OCI-LY7 (cell line): ENCODE data around the gene LRRC8E. TPM values are rescaled to one million over a fixed set of nuclear protein-coding genes. Genes with fewer than 3 reads are reported as not detected.

ENCODE experiments used
- BruUV-seq: library from RNA; stranded (reverse); fragments of 400-500 nt; replicated peaks from 2 replicates; lab custom pipeline; 2021; lab: Mats Ljungman, UMichigan
- CTCF ChIA-PET: fragments of 300-600 bp; sonication (Branson Sonifier 250); formaldehyde crosslinking; loops from one replicate; lab custom pipeline; 2022; ENCODE audit warnings: antibody characterized with exemption; ENCODE audit not compliant: unreplicated experiment; lab: Charles Lee
- POLR2A ChIA-PET: fragments of 300-600 bp; sonication (Branson Sonifier 250); formaldehyde crosslinking; loops from one replicate; lab custom pipeline; 2022; ENCODE audit warnings: antibody characterized with exemption; lab: Charles Lee
- DNase-seq: peaks from one replicate; pipeline ENCODE4 v3.0.0-alpha.2; 2015; ENCODE audit warnings: low spot score
- H2AFZ ChIP-seq: fragments of 200-600 bp; sonication (generic), shearing (Covaris generic); 2 replicates; pipeline ENCODE4 v1.6.1; 2014; ENCODE audit warnings: mild to moderate bottlenecking, antibody characterized with exemption, low read length, moderate library complexity
- H3K27ac ChIP-seq: fragments of 200-600 bp; sonication (generic); 2 replicates; pipeline ENCODE4 v1.5.1; 2014; ENCODE audit warnings: mixed run types, low read depth, mild to moderate bottlenecking, moderate library complexity, low read length, inconsistent platforms; ENCODE audit not compliant: poor library complexity, severe bottlenecking
- H3K36me3 ChIP-seq: fragments of 200-600 bp; sonication (generic); 2 replicates; pipeline ENCODE4 v1.6.1; 2014; ENCODE audit warnings: mild to moderate bottlenecking, antibody characterized with exemption, low read length, moderate library complexity, mixed read lengths; ENCODE audit not compliant: insufficient read depth
- H3K4me1 ChIP-seq: fragments of 200-600 bp; sonication (generic); 2 replicates; pipeline ENCODE4 v1.5.1; 2014; ENCODE audit warnings: mild to moderate bottlenecking, low read length; ENCODE audit not compliant: insufficient read depth, poor library complexity, severe bottlenecking
- H3K4me2 ChIP-seq: fragments of 200-600 bp; sonication (generic); 2 replicates; pipeline ENCODE4 v1.6.1; 2014; ENCODE audit warnings: mild to moderate bottlenecking, low read length
- H3K4me3 ChIP-seq: fragments of 200-600 bp; sonication (generic); 2 replicates; pipeline ENCODE4 v1.5.1; 2014; ENCODE audit warnings: mild to moderate bottlenecking, low read depth, low read length; ENCODE audit not compliant: poor library complexity, severe bottlenecking
- H3K79me2 ChIP-seq: fragments of 200-600 bp; sonication (generic); 2 replicates; pipeline ENCODE4 v1.6.1; 2016; ENCODE audit warnings: low read depth, mild to moderate bottlenecking, low read length, moderate library complexity, mixed read lengths; ENCODE audit not compliant: insufficient read depth
- H3K9me2 ChIP-seq: fragments of 200-600 bp; sonication (generic); 2 replicates; pipeline ENCODE4 v1.6.1; 2016; ENCODE audit warnings: mild to moderate bottlenecking, low read length, mixed read lengths; ENCODE audit not compliant: insufficient read depth
- H3K9me3 ChIP-seq: fragments of 200-600 bp; sonication (generic); 2 replicates; pipeline ENCODE4 v1.6.1; 2014; ENCODE audit warnings: mild to moderate bottlenecking, mixed run types, low read length, mixed read lengths
- H4K20me1 ChIP-seq: fragments of 200-600 bp; sonication (generic); 2 replicates; pipeline ENCODE4 v1.6.1; 2014; ENCODE audit warnings: mild to moderate bottlenecking, antibody characterized with exemption, low read length, moderate library complexity, mixed read lengths; ENCODE audit not compliant: insufficient read depth
- EZH2phosphoT487 ChIP-seq: fragments of 200-600 bp; sonication (generic); IDR thresholded peaks from 2 replicates; pipeline ENCODE4 v1.6.1; 2018; ENCODE audit warnings: low read depth, borderline replicate concordance, mild to moderate bottlenecking, mixed run types, antibody characterized with exemption, low read length, moderate library complexity, mixed read lengths
- intact Hi-C: fragments of 100-400 bp; cut with micrococcal nuclease; formaldehyde crosslinking; loops from one replicate; pipeline ENCODE4 v1.10.0; 2022; ENCODE audit not compliant: unreplicated experiment
- total RNA-seq, 2 experiments: library from RNA; depleted of rRNA in 1 of 2; stranded (reverse); fragments of >200 nt in 1 of 2; shearing (Covaris generic) in 1 of 2; gene quantifications; 2 replicates each; pipeline ENCODE4 v1.2.3, GENCODE V29; 2014 to 2022
- TF ChIP-seq, protein P1 (sequence below): fragments of 200-600 bp; sonication (generic); conservative IDR thresholded peaks from 2 replicates; pipeline ENCODE4 v1.5.1; 2014; ENCODE audit warnings: mild to moderate bottlenecking, antibody characterized with exemption, low read length, moderate library complexity, mixed read lengths

The LRRC8E gene
- total RNA-seq, 2 experiments from 2014 or later, result not detected

DNA sequence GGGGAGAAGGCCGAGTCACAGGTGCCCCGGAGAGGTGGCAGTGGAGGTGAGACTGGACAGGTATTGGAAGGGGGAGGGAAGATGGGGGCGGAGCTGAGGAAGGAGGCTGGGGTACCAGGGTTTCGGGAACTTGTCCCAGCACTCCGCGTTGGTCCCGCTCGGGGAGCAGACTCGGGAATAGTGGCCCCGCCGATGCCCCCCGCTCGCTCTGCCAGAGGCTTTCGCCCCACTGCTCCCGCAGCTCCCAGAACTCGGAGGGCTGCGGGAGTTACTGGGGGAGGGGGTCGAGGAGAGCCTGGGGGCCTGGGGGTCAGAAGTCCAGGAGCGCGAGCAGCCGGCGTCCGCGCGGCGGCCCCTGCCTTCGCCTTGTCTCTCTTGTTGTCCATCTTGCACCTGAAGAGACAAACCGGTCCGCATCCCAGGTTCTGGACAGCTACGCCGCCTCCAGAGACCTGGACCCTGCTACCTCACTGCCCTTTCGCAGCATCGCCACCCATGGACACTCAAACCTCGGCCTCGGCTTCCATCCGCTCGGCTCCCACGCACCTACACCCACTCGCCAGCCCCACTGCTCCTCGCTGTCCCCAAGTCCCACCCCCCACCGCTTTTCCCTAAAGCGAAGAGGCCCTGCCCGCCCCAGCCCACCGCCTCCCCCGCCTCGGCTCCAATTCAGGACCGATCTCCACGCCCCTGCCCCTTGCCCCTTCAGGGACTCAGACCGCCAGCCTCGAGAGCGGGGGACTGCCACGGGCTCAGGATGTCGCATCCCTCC lies 14.8 kb upstream of the LRRC8E start:
- H3K79me2 ChIP-seq, result no peaks in the 10 kb centered on the region
- intact Hi-C loops, result no loop called here
- POLR2A ChIA-PET, result no interaction called here
- no peak for TF ChIP-seq EZH2phosphoT487
- TF ChIP-seq, protein P1, sequence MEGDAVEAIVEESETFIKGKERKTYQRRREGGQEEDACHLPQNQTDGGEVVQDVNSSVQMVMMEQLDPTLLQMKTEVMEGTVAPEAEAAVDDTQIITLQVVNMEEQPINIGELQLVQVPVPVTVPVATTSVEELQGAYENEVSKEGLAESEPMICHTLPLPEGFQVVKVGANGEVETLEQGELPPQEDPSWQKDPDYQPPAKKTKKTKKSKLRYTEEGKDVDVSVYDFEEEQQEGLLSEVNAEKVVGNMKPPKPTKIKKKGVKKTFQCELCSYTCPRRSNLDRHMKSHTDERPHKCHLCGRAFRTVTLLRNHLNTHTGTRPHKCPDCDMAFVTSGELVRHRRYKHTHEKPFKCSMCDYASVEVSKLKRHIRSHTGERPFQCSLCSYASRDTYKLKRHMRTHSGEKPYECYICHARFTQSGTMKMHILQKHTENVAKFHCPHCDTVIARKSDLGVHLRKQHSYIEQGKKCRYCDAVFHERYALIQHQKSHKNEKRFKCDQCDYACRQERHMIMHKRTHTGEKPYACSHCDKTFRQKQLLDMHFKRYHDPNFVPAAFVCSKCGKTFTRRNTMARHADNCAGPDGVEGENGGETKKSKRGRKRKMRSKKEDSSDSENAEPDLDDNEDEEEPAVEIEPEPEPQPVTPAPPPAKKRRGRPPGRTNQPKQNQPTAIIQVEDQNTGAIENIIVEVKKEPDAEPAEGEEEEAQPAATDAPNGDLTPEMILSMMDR, result no peak
- H3K4me1 ChIP-seq, result peaks cover 37% of the 10 kb centered on the region
- no peak overlapping the region for H3K27ac ChIP-seq
- H3K36me3 ChIP-seq, result no peaks in the 10 kb centered on the region
- H3K9me2 ChIP-seq, result no peaks in the 10 kb centered on the region
- no peaks in the 10 kb centered on the region for H4K20me1 ChIP-seq
- CTCF ChIA-PET, result no interaction called here
- H3K4me2 ChIP-seq, result no peak overlapping the region
- no peak overlapping the region for H3K4me3 ChIP-seq
- no peak for DNase-seq
- no peaks in the 10 kb centered on the region for H3K9me3 ChIP-seq
- no peak overlapping the region for H2AFZ ChIP-seq
- BruUV-seq, result no TSS peak

DNA sequence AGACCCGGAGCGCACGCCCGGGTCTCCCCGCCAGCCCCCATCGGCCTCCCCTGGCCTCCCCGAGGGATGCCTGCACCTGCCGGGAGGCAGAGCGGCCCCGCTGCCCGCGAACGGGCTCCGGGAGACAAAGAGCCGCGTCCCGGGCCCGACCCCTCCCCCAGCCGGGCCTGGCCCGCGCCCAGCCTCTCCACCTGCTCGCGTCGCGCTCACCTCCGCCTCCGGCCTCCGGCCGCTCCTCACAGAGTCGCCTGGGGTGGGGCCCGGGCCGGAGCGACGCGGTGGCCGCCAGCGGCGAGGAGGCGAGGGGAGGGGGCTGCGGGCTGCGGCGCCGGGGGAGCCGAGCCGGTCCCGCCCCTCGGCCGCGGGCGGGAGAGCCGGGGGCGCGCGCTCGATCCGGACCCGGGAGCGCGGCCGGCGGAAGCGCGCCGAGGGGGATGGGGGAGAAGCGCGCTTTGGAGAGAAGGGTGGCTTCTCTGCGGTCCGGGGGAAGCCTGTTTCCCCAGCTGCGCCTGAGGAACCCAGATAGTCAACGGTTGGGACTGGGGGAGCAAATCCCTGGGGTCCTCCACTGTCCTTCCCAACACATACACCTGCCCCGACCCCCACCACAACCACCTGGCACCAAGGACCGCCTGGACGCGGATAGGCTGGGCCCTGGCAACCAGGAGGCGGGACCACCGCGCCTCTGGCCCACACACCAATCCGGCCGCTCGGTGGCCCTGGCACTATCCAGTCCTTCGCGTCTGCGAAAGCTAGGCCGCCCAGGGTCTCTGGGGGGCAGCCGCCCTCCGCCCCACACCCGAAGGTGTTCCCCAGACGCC lies 14.0 kb upstream of the LRRC8E start, which contains the start of gene PRR36:
Gene PRR36 (minus strand): TSS at position 315 of the 821 bp plus-strand sequence. CDS start 701 bp downstream, outside the sequence.
- ChIA-PET CTCF (no interaction called here), POLR2A (no interaction called here)
- intact Hi-C loops, result no loop called here
- no peak for DNase-seq
- no peaks in the 10 kb centered on the region for H3K9me3 ChIP-seq
- H3K4me1 ChIP-seq, result peaks cover 32% of the 10 kb centered on the region
- H3K79me2 ChIP-seq, result no peaks in the 10 kb centered on the region
- H2AFZ ChIP-seq, result no peak within 1 kb of the TSS
- no peak within 1 kb of the TSS for H3K4me3 ChIP-seq
- no TSS peak for BruUV-seq
- TF ChIP-seq, protein P1, result no peak
- no peak for TF ChIP-seq EZH2phosphoT487
- H3K36me3 ChIP-seq, result no peaks in the 10 kb centered on the region
- H4K20me1 ChIP-seq, result no peaks in the 10 kb centered on the region
- no peaks in the 10 kb centered on the region for H3K9me2 ChIP-seq
- H3K27ac ChIP-seq, result no peak within 1 kb of the TSS
- H3K4me2 ChIP-seq, result no peak within 1 kb of the TSS

DNA sequence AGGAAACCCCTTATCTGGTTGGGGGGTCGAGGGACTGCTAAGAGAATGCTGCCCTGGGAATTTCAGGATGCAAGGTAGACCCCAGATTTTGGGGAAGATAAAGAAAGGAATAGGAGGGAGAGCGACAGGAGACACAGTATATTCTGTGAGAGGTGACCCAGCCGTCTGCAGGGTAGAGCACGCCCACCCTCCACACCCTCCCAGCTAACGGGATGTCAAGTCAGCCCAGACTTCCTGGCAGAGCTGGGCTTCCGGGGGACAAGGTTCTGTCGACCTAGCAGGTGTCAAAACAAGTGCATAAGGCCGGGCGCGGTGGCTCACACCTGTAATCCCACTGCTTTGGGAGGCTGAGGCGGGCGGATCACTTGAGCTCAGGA lies 13.4 kb upstream of the LRRC8E start:
- H4K20me1 ChIP-seq, result no peaks in the 10 kb centered on the region
- ChIA-PET POLR2A (no interaction called here), CTCF (no interaction called here)
- intact Hi-C loops, result no loop called here
- BruUV-seq, result no TSS peak
- no peaks in the 10 kb centered on the region for H3K9me2 ChIP-seq
- H3K4me1 ChIP-seq, result peaks cover 26% of the 10 kb centered on the region
- DNase-seq, result no peak
- no peak overlapping the region for H3K4me3 ChIP-seq
- TF ChIP-seq, protein P1, result no peak
- no peak for TF ChIP-seq EZH2phosphoT487
- H3K27ac ChIP-seq, result no peak overlapping the region
- no peaks in the 10 kb centered on the region for H3K36me3 ChIP-seq
- no peaks in the 10 kb centered on the region for H3K9me3 ChIP-seq
- no peak overlapping the region for H2AFZ ChIP-seq
- no peak overlapping the region for H3K4me2 ChIP-seq
- no peaks in the 10 kb centered on the region for H3K79me2 ChIP-seq
